Upper lobe of left lung (tissue), 6 donors: Measurements from ENCODE around the gene AEBP2. TPM values are rescaled to one million over a fixed set of nuclear protein-coding genes. Genes with fewer than 3 reads are reported as not detected.
A peak's percentile ranks its signal among the peaks of the same experiment; 100 is the strongest.

Source experiments
- ATAC-seq, 2 donors: fragments of 200-7000 bp; cut with Tn5 transposase; one replicate each; pipeline ENCODE4 v1.9.1; 2022; ENCODE audit warnings: mild to moderate bottlenecking in 2 of 2, moderate library complexity in 2 of 2; ENCODE audit not compliant: low FRiP score in 2 of 2
- DNase-seq, 2 donors: peaks; one replicate each; pipeline ENCODE4 v3.0.0-alpha.2; 2019 to 2020
- H3K27ac ChIP-seq, 4 donors: fragments of 200-600 bp; sonication (generic); one replicate each; pipeline ENCODE4 v1.5.1; 2016 to 2019
- H3K27me3 ChIP-seq, 4 donors: fragments of 200-600 bp; sonication (generic); one replicate each; pipeline ENCODE4 v1.5.1; 2017 to 2019
- H3K36me3 ChIP-seq, 4 donors: fragments of 200-600 bp; sonication (generic); one replicate each; pipeline ENCODE4 v1.5.1; 2016 to 2019
- H3K4me1 ChIP-seq, 4 donors: fragments of 200-600 bp; sonication (generic); one replicate each; pipeline ENCODE4 v1.5.1; 2018 to 2019
- H3K4me3 ChIP-seq, 4 donors: fragments of 200-600 bp; sonication (generic); one replicate each; pipeline ENCODE4 v1.5.1; 2017 to 2019; ENCODE audit warnings: mild to moderate bottlenecking in 2 of 4, moderate library complexity in 1 of 4
- H3K9me3 ChIP-seq, 4 donors: fragments of 200-600 bp; sonication (generic); one replicate each; pipeline ENCODE4 v1.5.1; 2018 to 2019
- EP300 ChIP-seq, 4 donors: sonication (generic); formaldehyde crosslinking; IDR thresholded peaks; one replicate each; pipeline ENCODE4 v1.5.1; 2017; ENCODE audit warnings: antibody characterized with exemption in 4 of 4, control low read depth in 2 of 4
- POLR2A ChIP-seq, 4 donors: fragments of 450-650 bp; IDR thresholded peaks; one replicate each; pipeline ENCODE4 v1.5.1; 2016 to 2017; ENCODE audit warnings: antibody characterized with exemption in 4 of 4, mild to moderate bottlenecking in 2 of 4
- POLR2AphosphoS5 ChIP-seq, 2 donors: sonication (generic); formaldehyde crosslinking; IDR thresholded peaks; one replicate each; pipeline ENCODE4 v1.5.1; 2017; ENCODE audit warnings: antibody characterized with exemption in 2 of 2
- WGBS, 2 donors: methylation state at CpG; one replicate each; pipeline ENCODE4 v1.1.5; 2017 to 2018; 5-methylcytosine and 5-hydroxymethylcytosine counted together
- total RNA-seq, 6 donors: library from RNA; depleted of rRNA in 4 of 6; stranded (reverse); fragments of >200 nt in 4 of 6; gene quantifications; one replicate each; pipeline versions ENCODE4 v1.1.0 to v1.2.1, GENCODE V29; 2016 to 2021
- TF ChIP-seq, protein P1 (sequence below), 6 experiments: fragments of 450-650 bp in 4 of 6; fragments of 200-600 bp in 2 of 6; sonication (generic) in 2 of 6; IDR thresholded peaks; one replicate each; pipeline ENCODE4 v1.5.1; 2016 to 2019; ENCODE audit warnings: antibody characterized with exemption in 6 of 6
- donor health status: DM: no; HTN: no; CAD: no; lungs with moderate emphysema.
- donor health status: DM: no; HTN: yes; CAD: no; lungs with severe emphysema.

Gene AEBP2
- total RNA-seq, 6 donors from 2014 or later: 27.7 to 73.9 (median 40.6) TPM

DNA sequence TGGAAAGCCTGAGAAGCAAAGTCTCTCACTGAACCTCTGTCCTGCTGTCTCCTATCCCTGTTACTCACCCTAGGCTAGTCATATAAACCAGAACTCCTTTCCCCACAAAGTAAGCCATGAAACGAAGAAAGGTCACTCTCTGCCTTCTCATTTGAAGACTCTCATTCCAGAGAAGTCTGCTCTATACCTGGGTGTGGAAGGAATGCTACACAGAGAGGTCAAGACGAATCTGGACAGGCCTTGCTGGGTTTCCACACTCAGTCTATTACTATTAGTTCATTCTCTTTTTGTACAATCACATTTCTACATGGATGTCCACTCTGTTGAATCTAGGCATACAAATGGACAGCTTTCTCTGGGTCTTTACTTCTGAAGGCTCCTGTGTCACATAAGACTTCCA, 2.4 kb upstream of the AEBP2 start:
- DNase-seq (no peak), ATAC-seq (no peak)
- WGBS, 2 donors: 48 to 91% methylated on average over 2 of the region's 2 CpGs
- Histone ChIP-seq H3K27ac (no peak overlapping the region), H3K36me3 (no peaks in the 10 kb centered on the region), H3K4me3 (no peak overlapping the region), H3K4me1 (peaks cover 6 to 10% (median 8%) of the 10 kb centered on the region in 4 donors), H3K27me3 (no peaks in the 10 kb centered on the region), H3K9me3 (peaks cover 0 to 5% (median 0%) of the 10 kb centered on the region in 4 donors)
- TF ChIP-seq, protein P1, sequence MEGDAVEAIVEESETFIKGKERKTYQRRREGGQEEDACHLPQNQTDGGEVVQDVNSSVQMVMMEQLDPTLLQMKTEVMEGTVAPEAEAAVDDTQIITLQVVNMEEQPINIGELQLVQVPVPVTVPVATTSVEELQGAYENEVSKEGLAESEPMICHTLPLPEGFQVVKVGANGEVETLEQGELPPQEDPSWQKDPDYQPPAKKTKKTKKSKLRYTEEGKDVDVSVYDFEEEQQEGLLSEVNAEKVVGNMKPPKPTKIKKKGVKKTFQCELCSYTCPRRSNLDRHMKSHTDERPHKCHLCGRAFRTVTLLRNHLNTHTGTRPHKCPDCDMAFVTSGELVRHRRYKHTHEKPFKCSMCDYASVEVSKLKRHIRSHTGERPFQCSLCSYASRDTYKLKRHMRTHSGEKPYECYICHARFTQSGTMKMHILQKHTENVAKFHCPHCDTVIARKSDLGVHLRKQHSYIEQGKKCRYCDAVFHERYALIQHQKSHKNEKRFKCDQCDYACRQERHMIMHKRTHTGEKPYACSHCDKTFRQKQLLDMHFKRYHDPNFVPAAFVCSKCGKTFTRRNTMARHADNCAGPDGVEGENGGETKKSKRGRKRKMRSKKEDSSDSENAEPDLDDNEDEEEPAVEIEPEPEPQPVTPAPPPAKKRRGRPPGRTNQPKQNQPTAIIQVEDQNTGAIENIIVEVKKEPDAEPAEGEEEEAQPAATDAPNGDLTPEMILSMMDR (IDR thresholded peaks at IDR 0.05): no peak
- TF ChIP-seq POLR2A (IDR thresholded peaks at IDR 0.05) (no peak), POLR2AphosphoS5 (IDR thresholded peaks at IDR 0.05) (no peak), EP300 (IDR thresholded peaks at IDR 0.05) (no peak)

DNA sequence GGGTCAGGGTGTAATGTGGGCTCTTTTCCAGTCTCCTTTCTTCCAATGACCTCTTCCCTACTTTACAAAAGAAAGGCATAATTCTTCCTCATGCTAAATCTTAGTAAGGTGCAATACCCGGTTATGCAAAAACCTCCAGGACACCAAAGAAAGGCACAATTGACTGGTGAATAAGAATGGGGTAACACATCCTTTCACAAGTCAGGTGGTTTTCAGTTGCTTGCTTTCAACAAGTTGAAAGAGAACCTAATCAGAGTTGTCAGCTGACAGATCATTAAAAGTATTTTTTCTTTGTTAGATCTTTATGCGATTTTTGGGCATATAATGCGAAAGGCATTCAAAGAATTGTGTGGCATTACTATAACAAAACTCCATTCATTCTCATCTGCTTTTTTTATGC, 1.3 kb upstream of the AEBP2 start:
- ATAC-seq (no peak), DNase-seq (no peak)
- H3K9me3 ChIP-seq: peaks cover 0 to 5% (median 0%) of the 10 kb centered on the region in 4 donors
- H3K27ac ChIP-seq: no peak overlapping the region
- no peaks in the 10 kb centered on the region for H3K27me3 ChIP-seq
- H3K36me3 ChIP-seq: no peaks in the 10 kb centered on the region
- TF ChIP-seq EP300 (IDR thresholded peaks at IDR 0.05): no peak
- no peak for TF ChIP-seq POLR2AphosphoS5 (IDR thresholded peaks at IDR 0.05)
- TF ChIP-seq, protein P1 (IDR thresholded peaks at IDR 0.05): no peak
- TF ChIP-seq POLR2A (IDR thresholded peaks at IDR 0.05): no peak
- WGBS, 2 donors: 83 to 85% methylated on average over 3 of the region's 3 CpGs
- H3K4me3 ChIP-seq: no peak overlapping the region
- peaks cover 11 to 18% (median 16%) of the 10 kb centered on the region in 4 donors for H3K4me1 ChIP-seq

- peak in 2 of 4 donors; percentile 23 to 38 for TF ChIP-seq POLR2A (IDR thresholded peaks at IDR 0.05)
- TF ChIP-seq EP300 (IDR thresholded peaks at IDR 0.05): no peak
- TF ChIP-seq, protein P1 (IDR thresholded peaks at IDR 0.05): no peak
- no peak for TF ChIP-seq POLR2AphosphoS5 (IDR thresholded peaks at IDR 0.05)
- H3K4me1 ChIP-seq: peaks cover 15 to 32% (median 26%) of the 10 kb centered on the region in 4 donors
- DNase-seq: peak; percentile 40 to 90
- no peaks in the 10 kb centered on the region for H3K27me3 ChIP-seq
- 0 to 1% methylated on average over 49 to 70 of the region's 71 CpGs for WGBS, 2 donors
- H3K9me3 ChIP-seq: peaks cover 0 to 5% (median 0%) of the 10 kb centered on the region in 4 donors
- H3K4me3 ChIP-seq: peak overlapping the region; percentile 79 to 98 (median 91)
- peak; percentile 65 to 73 for ATAC-seq
- peak overlapping the region; percentile 89 to 97 (median 96) for H3K27ac ChIP-seq
- peaks cover 0 to 4% (median 0%) of the 10 kb centered on the region in 4 donors for H3K36me3 ChIP-seq
These were observed 947 bp downstream of the AEBP2 start for GRCh38 chr12:19440019-19440858.

- TF ChIP-seq POLR2A (IDR thresholded peaks at IDR 0.05): no peak
- TF ChIP-seq, protein P1 (IDR thresholded peaks at IDR 0.05): no peak
- no peak for TF ChIP-seq POLR2AphosphoS5 (IDR thresholded peaks at IDR 0.05)
- TF ChIP-seq EP300 (IDR thresholded peaks at IDR 0.05): no peak
- Histone ChIP-seq H3K9me3 (peaks cover 0 to 5% (median 0%) of the 10 kb centered on the region in 4 donors), H3K27me3 (no peaks in the 10 kb centered on the region), H3K4me1 (peaks cover 15 to 32% (median 26%) of the 10 kb centered on the region in 4 donors), H3K36me3 (peaks cover 0 to 4% (median 0%) of the 10 kb centered on the region in 4 donors), H3K27ac (peak overlapping the region; percentile 89 to 97 (median 96)), H3K4me3 (peak overlapping the region; percentile 79 to 98 (median 91))
- ATAC-seq: no peak
- 10 to 16% methylated on average over 8 of the region's 8 CpGs for WGBS, 2 donors
- no peak for DNase-seq
These were observed 1.6 kb downstream of the AEBP2 start for GRCh38 chr12:19440916-19441315.
